HepG2 (cell line): ENCODE measurements around the gene AHSG. TPM values are rescaled to one million over a fixed set of nuclear protein-coding genes. Genes with fewer than 3 reads are reported as not detected.

Source experiments
- CC2D1A ChIP-seq: sonication (generic); formaldehyde crosslinking; IDR thresholded peaks from 2 replicates; pipeline ENCODE4 v1.8.1; 2023; ENCODE audit warnings: mild to moderate bottlenecking, missing genetic modification reagents
- EHMT2 ChIP-seq: fragments of 200-600 bp; sonication (generic); IDR thresholded peaks from 2 replicates; pipeline ENCODE4 v1.7.0; 2017; ENCODE audit warnings: antibody characterized with exemption, low read depth, low read length, borderline replicate concordance
- GATA4 ChIP-seq: sonication (generic); IDR thresholded peaks from 2 replicates; pipeline ENCODE4 v1.6.1; 2016; ENCODE audit warnings: antibody characterized with exemption, low read depth, borderline replicate concordance
- HDAC1 ChIP-seq: sonication (generic); formaldehyde crosslinking; IDR thresholded peaks from 2 replicates; pipeline ENCODE4 v1.5.1; 2020; ENCODE audit warnings: mild to moderate bottlenecking, missing genetic modification reagents
- KAT7 ChIP-seq: IDR thresholded peaks from 2 replicates; pipeline ENCODE4 v1.6.1; 2018; ENCODE audit warnings: borderline replicate concordance, missing compliant biosample characterization
- MTA3 ChIP-seq: sonication (generic); formaldehyde crosslinking; IDR thresholded peaks from 2 replicates; pipeline ENCODE4 v1.4.0; 2020; ENCODE audit warnings: missing genetic modification reagents
- NCOA5 ChIP-seq: sonication (generic); formaldehyde crosslinking; IDR thresholded peaks from 2 replicates; pipeline ENCODE4 v1.4.0; 2020; ENCODE audit warnings: missing genetic modification reagents
- PAF1 ChIP-seq: IDR thresholded peaks from 2 replicates; pipeline ENCODE4 v1.6.1; 2016; ENCODE audit warnings: missing genetic modification reagents, missing compliant biosample characterization
- POGZ ChIP-seq: sonication (generic); formaldehyde crosslinking; IDR thresholded peaks from 2 replicates; pipeline ENCODE4 v1.4.0; 2020; ENCODE audit warnings: mild to moderate bottlenecking, missing genetic modification reagents
- POLR2AphosphoS5 ChIP-seq: IDR thresholded peaks from 2 replicates; pipeline ENCODE4 v1.6.1; 2012; ENCODE audit warnings: low read depth, low read length
- SSRP1 ChIP-seq: IDR thresholded peaks from 2 replicates; pipeline ENCODE4 v1.6.1; 2016; ENCODE audit warnings: control low read depth
- TGIF2 ChIP-seq: IDR thresholded peaks from 2 replicates; pipeline ENCODE4 v1.6.1; 2016; ENCODE audit warnings: control low read depth, missing compliant biosample characterization
- ZC3H4 ChIP-seq: sonication (generic); formaldehyde crosslinking; IDR thresholded peaks from 2 replicates; pipeline ENCODE4 v1.4.0; 2020; ENCODE audit warnings: missing genetic modification reagents, borderline replicate concordance
- ZFAT ChIP-seq: sonication (generic); formaldehyde crosslinking; conservative IDR thresholded peaks from 2 replicates; pipeline ENCODE4 v1.8.1; 2023; ENCODE audit warnings: missing genetic modification reagents, inconsistent platforms
- ZNF17 ChIP-seq: sonication (generic); formaldehyde crosslinking; IDR thresholded peaks from 2 replicates; pipeline ENCODE4 v1.5.0; 2020; ENCODE audit warnings: mild to moderate bottlenecking, missing genetic modification reagents
- ZNF501 ChIP-seq: sonication (generic); formaldehyde crosslinking; IDR thresholded peaks from 2 replicates; pipeline ENCODE4 v1.5.1; 2020; ENCODE audit warnings: mild to moderate bottlenecking, moderate library complexity, missing genetic modification reagents
- ZNF607 ChIP-seq: sonication (generic); formaldehyde crosslinking; IDR thresholded peaks from 2 replicates; pipeline ENCODE4 v1.5.1; 2020; ENCODE audit warnings: missing genetic modification reagents, mild to moderate bottlenecking, borderline replicate concordance
- ZNF674 ChIP-seq: sonication (generic); formaldehyde crosslinking; IDR thresholded peaks from 2 replicates; pipeline ENCODE4 v1.5.0; 2020; ENCODE audit warnings: low read depth, mild to moderate bottlenecking, missing genetic modification reagents
- ZNF777 ChIP-seq: sonication (generic); formaldehyde crosslinking; IDR thresholded peaks from 2 replicates; pipeline ENCODE4 v1.4.0; 2020; ENCODE audit warnings: missing genetic modification reagents
- polyA plus RNA-seq, 8 experiments: library from polyadenylated mRNA; depleted of rRNA in 3 of 8; stranded (reverse) in 7 of 8; unstranded in 1 of 8; fragments of >200 nt; fragmentation: Illumina TruSeq in 4 of 8; extraction: Trizol in 4 of 8; gene quantifications; 2 replicates each; pipeline versions ENCODE4 v1.2.1 to v1.2.3, GENCODE V29; 2011 to 2016; ENCODE audit warnings: low read depth in 4 of 8, missing spikeins in 1 of 8, mixed read lengths in 1 of 8; ENCODE audit not compliant: insufficient read depth in 1 of 8
- total RNA-seq, 5 experiments: library from RNA; depleted of rRNA; stranded (reverse); fragments of >200 nt; fragmentation: Illumina TruSeq; extraction: Trizol; gene quantifications; 2 replicates each; pipeline ENCODE4 v1.2.3, GENCODE V29; 2016; ENCODE audit warnings: low read depth in 1 of 5
- TF ChIP-seq, protein P1 (sequence below): sonication (generic); formaldehyde crosslinking; IDR thresholded peaks from 2 replicates; pipeline ENCODE4 v1.5.1; 2020; ENCODE audit warnings: missing genetic modification reagents, mild to moderate bottlenecking, borderline replicate concordance
- TF ChIP-seq, protein P2 (sequence below): sonication (generic); formaldehyde crosslinking; IDR thresholded peaks from 2 replicates; pipeline ENCODE4 v1.8.0; 2022; ENCODE audit warnings: low read depth, missing genetic modification reagents
- TF ChIP-seq, protein P3 (sequence below): sonication (generic); formaldehyde crosslinking; IDR thresholded peaks from 2 replicates; pipeline ENCODE4 v1.5.0; 2020; ENCODE audit warnings: mild to moderate bottlenecking, missing genetic modification reagents, moderate library complexity
- TF ChIP-seq, protein P4 (sequence below): sonication (generic); formaldehyde crosslinking; IDR thresholded peaks from 2 replicates; pipeline ENCODE4 v1.8.1; 2023; ENCODE audit warnings: missing genetic modification reagents, inconsistent platforms, borderline replicate concordance

The AHSG gene
- total and polyA plus RNA-seq, 2 of the 13 experiments (the other 11 are each of a cell fraction or from before 2014, with no cell fraction given) = 2,043 to 19,152 TPM

DNA sequence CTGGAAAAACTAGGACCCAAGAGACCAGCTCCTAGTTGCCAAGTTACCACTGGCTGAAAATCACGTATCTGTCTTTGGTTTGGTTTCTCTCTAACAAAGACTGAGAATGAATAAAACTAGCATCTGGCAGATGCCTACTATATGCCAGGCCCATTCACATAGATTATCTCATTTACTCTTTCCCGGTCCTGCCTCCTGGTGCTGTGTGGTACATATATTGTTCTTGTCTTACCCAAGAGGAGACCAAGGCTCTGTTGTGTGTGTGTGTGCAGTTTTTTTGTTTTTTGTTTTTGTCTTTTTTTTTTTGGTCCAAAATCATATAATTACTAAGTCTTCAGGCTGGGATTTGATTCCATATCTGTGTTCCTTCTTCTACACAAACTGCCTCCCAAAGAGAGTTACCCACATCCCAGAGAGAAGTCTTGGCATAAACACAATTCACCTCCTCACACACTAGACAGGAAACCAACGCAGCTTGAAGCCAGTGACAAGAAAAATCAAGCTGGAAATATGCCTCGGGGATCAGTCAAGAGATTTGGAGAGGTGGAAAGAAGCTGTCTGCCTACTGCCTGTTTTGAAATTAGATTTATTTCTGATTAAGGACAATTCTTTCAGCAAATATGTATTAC lies 891 bp downstream of the AHSG start (continued):
- TF ChIP-seq ZNF674 (CRISPR knock-in tag) (no peak), NCOA5 (CRISPR knock-in tag) (no peak), POLR2AphosphoS5 (peak; percentile 4), ZNF607 (CRISPR knock-in tag) (no peak), MTA3 (CRISPR knock-in tag) (no peak), EHMT2 (no peak), KAT7 (CRISPR knock-in tag) (peak; percentile 45; the same call in 1 of the 2 replicates), PAF1 (peak; percentile 81), ZC3H4 (CRISPR knock-in tag) (peak; percentile 71), POGZ (0 out of 2 replicates have a peak, but pooled peaks have one; percentile 23), CC2D1A (CRISPR knock-in tag) (no peak), SSRP1 (CRISPR knock-in tag) (peak; percentile 93), GATA4 (peak; percentile 9; the same call in 1 of the 2 replicates), TGIF2 (CRISPR knock-in tag) (0 out of 2 replicates have a peak, but pooled peaks have one; percentile 48), ZNF777 (CRISPR knock-in tag) (no peak), ZNF17 (CRISPR knock-in tag) (0 out of 2 replicates have a peak, but pooled peaks have one; percentile 13), ZNF501 (CRISPR knock-in tag) (no peak), ZFAT (0 out of 2 replicates have a peak, but pooled peaks have one; percentile 5), HDAC1 (CRISPR knock-in tag) (no peak)
- TF ChIP-seq, protein P1, sequence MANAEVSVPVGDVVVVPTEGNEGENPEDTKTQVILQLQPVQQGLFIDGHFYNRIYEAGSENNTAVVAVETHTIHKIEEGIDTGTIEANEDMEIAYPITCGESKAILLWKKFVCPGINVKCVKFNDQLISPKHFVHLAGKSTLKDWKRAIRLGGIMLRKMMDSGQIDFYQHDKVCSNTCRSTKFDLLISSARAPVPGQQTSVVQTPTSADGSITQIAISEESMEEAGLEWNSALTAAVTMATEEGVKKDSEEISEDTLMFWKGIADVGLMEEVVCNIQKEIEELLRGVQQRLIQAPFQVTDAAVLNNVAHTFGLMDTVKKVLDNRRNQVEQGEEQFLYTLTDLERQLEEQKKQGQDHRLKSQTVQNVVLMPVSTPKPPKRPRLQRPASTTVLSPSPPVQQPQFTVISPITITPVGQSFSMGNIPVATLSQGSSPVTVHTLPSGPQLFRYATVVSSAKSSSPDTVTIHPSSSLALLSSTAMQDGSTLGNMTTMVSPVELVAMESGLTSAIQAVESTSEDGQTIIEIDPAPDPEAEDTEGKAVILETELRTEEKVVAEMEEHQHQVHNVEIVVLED (CRISPR knock-in tag) = no peak
- TF ChIP-seq, protein P2, sequence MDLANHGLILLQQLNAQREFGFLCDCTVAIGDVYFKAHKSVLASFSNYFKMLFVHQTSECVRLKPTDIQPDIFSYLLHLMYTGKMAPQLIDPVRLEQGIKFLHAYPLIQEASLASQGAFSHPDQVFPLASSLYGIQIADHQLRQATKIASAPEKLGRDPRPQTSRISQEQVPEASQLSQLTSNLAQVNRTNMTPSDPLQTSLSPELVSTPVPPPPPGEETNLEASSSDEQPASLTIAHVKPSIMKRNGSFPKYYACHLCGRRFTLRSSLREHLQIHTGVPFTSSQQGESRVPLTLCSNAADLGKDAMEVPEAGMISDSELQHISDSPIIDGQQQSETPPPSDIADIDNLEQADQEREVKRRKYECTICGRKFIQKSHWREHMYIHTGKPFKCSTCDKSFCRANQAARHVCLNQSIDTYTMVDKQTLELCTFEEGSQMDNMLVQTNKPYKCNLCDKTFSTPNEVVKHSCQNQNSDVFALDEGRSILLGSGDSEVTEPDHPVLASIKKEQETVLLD (CRISPR knock-in tag) = peak; percentile 2; the same call in 1 of the 2 replicates
- TF ChIP-seq, protein P3, sequence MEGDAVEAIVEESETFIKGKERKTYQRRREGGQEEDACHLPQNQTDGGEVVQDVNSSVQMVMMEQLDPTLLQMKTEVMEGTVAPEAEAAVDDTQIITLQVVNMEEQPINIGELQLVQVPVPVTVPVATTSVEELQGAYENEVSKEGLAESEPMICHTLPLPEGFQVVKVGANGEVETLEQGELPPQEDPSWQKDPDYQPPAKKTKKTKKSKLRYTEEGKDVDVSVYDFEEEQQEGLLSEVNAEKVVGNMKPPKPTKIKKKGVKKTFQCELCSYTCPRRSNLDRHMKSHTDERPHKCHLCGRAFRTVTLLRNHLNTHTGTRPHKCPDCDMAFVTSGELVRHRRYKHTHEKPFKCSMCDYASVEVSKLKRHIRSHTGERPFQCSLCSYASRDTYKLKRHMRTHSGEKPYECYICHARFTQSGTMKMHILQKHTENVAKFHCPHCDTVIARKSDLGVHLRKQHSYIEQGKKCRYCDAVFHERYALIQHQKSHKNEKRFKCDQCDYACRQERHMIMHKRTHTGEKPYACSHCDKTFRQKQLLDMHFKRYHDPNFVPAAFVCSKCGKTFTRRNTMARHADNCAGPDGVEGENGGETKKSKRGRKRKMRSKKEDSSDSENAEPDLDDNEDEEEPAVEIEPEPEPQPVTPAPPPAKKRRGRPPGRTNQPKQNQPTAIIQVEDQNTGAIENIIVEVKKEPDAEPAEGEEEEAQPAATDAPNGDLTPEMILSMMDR = 0 out of 2 replicates have a peak, but pooled peaks have one; percentile 2
- TF ChIP-seq, protein P4, sequence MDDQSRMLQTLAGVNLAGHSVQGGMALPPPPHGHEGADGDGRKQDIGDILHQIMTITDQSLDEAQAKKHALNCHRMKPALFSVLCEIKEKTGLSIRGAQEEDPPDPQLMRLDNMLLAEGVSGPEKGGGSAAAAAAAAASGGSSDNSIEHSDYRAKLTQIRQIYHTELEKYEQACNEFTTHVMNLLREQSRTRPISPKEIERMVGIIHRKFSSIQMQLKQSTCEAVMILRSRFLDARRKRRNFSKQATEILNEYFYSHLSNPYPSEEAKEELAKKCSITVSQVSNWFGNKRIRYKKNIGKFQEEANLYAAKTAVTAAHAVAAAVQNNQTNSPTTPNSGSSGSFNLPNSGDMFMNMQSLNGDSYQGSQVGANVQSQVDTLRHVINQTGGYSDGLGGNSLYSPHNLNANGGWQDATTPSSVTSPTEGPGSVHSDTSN = 0 out of 2 replicates have a peak, but pooled peaks have one; percentile 63
